ENCODE results near the gene PAWR. TPM values are rescaled to one million over a fixed set of nuclear protein-coding genes. Genes with fewer than 3 reads are reported as not detected.
"Not testable (repeated sequence)": the region's sequence is repeated elsewhere in the genome, so short reads cannot be mapped to it uniquely, and the experiment has no call there.

Gene PAWR
- total RNA-seq, 1 experiment from 2014 or later, result 55.3 TPM

GRCh38 chr12:79686171-79686570 is 4.6 kb downstream of the PAWR start:
- CTCF ChIA-PET, result no interaction called here
- Histone ChIP-seq H3K4me1 (ENCODE audit: insufficient read depth, low read length, poor library complexity, severe bottlenecking) (peaks cover 16% of the 10 kb centered on the region), H3K27me3 (replicated peaks; ENCODE audit: insufficient read depth, low read depth, low read length, poor library complexity) (no peaks in the 10 kb centered on the region), H3K27ac (ENCODE audit: low read depth, low read length, poor library complexity, severe bottlenecking) (no peak overlapping the region), H3K36me3 (ENCODE audit: insufficient read depth, low read length, poor library complexity, severe bottlenecking) (no peaks in the 10 kb centered on the region), H3K4me3 (ENCODE audit: low read depth, low read length, poor library complexity, severe bottlenecking) (no peak overlapping the region), H3K9me3 (ENCODE audit: low read depth, low read length, poor library complexity, severe bottlenecking) (no peaks in the 10 kb centered on the region)
- TF ChIP-seq CTCF (conservative IDR thresholded peaks at IDR 0.05; ENCODE audit: low read depth, low read length), result no peak
- TF ChIP-seq EZH2 (IDR thresholded peaks at IDR 0.05; ENCODE audit: borderline replicate concordance, low read depth, low read length, poor library complexity, severe bottlenecking), result no peak
- DNase-seq (ENCODE audit: low spot score), result no peak
- intact Hi-C loops (cut with micrococcal nuclease; ENCODE audit: unreplicated experiment), result no loop called here
- no TSS peak for BruUV-seq (replicated peaks)
- POLR2A ChIA-PET (ENCODE audit: low non-redundant PET), result no interaction called here

- H3K9me3 ChIP-seq (ENCODE audit: low read depth, low read length, poor library complexity, severe bottlenecking), result no peaks in the 10 kb centered on the region
- ChIA-PET POLR2A (ENCODE audit: low non-redundant PET) (no interaction called here), CTCF (no interaction called here)
- DNase-seq (ENCODE audit: low spot score), result no peak
- BruUV-seq (replicated peaks), result no TSS peak
- H3K27me3 ChIP-seq (replicated peaks; ENCODE audit: insufficient read depth, low read depth, low read length, poor library complexity), result no peaks in the 10 kb centered on the region
- TF ChIP-seq CTCF (conservative IDR thresholded peaks at IDR 0.05; ENCODE audit: low read depth, low read length) (no peak), EZH2 (IDR thresholded peaks at IDR 0.05; ENCODE audit: borderline replicate concordance, low read depth, low read length, poor library complexity, severe bottlenecking) (no peak)
- intact Hi-C loops (cut with micrococcal nuclease; ENCODE audit: unreplicated experiment), result no loop called here
- peaks cover 16% of the 10 kb centered on the region for H3K4me1 ChIP-seq (ENCODE audit: insufficient read depth, low read length, poor library complexity, severe bottlenecking)
- H3K4me3 ChIP-seq (ENCODE audit: low read depth, low read length, poor library complexity, severe bottlenecking), result no peak overlapping the region
- H3K36me3 ChIP-seq (ENCODE audit: insufficient read depth, low read length, poor library complexity, severe bottlenecking), result no peaks in the 10 kb centered on the region
- H3K27ac ChIP-seq (ENCODE audit: low read depth, low read length, poor library complexity, severe bottlenecking), result no peak overlapping the region
These were observed 5.7 kb downstream of the PAWR start for GRCh38 chr12:79685068-79685467.

- intact Hi-C loops (cut with micrococcal nuclease; ENCODE audit: unreplicated experiment); POLR2A ChIA-PET (ENCODE audit: low non-redundant PET); H3K36me3 ChIP-seq (ENCODE audit: insufficient read depth, low read length, poor library complexity, severe bottlenecking); H3K27me3 ChIP-seq (replicated peaks; ENCODE audit: insufficient read depth, low read depth, low read length, poor library complexity); H3K4me3 ChIP-seq (ENCODE audit: low read depth, low read length, poor library complexity, severe bottlenecking); BruUV-seq (replicated peaks); H3K27ac ChIP-seq (ENCODE audit: low read depth, low read length, poor library complexity, severe bottlenecking); DNase-seq (ENCODE audit: low spot score); H3K9me3 ChIP-seq (ENCODE audit: low read depth, low read length, poor library complexity, severe bottlenecking); CTCF ChIA-PET: not testable (repeated sequence)
- peaks cover 16% of the 10 kb centered on the region for H3K4me1 ChIP-seq (ENCODE audit: insufficient read depth, low read length, poor library complexity, severe bottlenecking)
These were observed 6.4 kb downstream of the PAWR start for GRCh38 chr12:79684338-79684737.

- ChIA-PET POLR2A (ENCODE audit: low non-redundant PET) (no interaction called here), CTCF (no interaction called here)
These were observed 8.2 kb downstream of the PAWR start for GRCh38 chr12:79682593-79682992.

More at GRCh38 chr12:79682593-79682992, 8.2 kb downstream of the PAWR start:
- Histone ChIP-seq H3K27me3 (replicated peaks; ENCODE audit: insufficient read depth, low read depth, low read length, poor library complexity) (no peaks in the 10 kb centered on the region), H3K4me3 (ENCODE audit: low read depth, low read length, poor library complexity, severe bottlenecking) (no peak overlapping the region), H3K9me3 (ENCODE audit: low read depth, low read length, poor library complexity, severe bottlenecking) (no peaks in the 10 kb centered on the region), H3K36me3 (ENCODE audit: insufficient read depth, low read length, poor library complexity, severe bottlenecking) (no peaks in the 10 kb centered on the region), H3K4me1 (ENCODE audit: insufficient read depth, low read length, poor library complexity, severe bottlenecking) (peaks cover 12% of the 10 kb centered on the region), H3K27ac (ENCODE audit: low read depth, low read length, poor library complexity, severe bottlenecking) (no peak overlapping the region)
- no peak for TF ChIP-seq EZH2 (IDR thresholded peaks at IDR 0.05; ENCODE audit: borderline replicate concordance, low read depth, low read length, poor library complexity, severe bottlenecking)
- no peak for TF ChIP-seq CTCF (conservative IDR thresholded peaks at IDR 0.05; ENCODE audit: low read depth, low read length)
- DNase-seq (ENCODE audit: low spot score), result no peak
- no TSS peak for BruUV-seq (replicated peaks)
- intact Hi-C loops (cut with micrococcal nuclease; ENCODE audit: unreplicated experiment), result no loop called here

All from A673 (cell line).